ENCODE data around the gene GNG3. TPM values are rescaled to one million over a fixed set of nuclear protein-coding genes. Genes with fewer than 3 reads are reported as not detected.

GNG3 gene
- total RNA-seq, 1 donor from 2014 or later: not detected

- peak; percentile 93 to 95 for ATAC-seq
- intact Hi-C loops (cut with DNase I): no loop called here
Observed at GRCh38 chr11:62678770-62679696, 28.4 kb upstream of the GNG3 start, which contains the start of gene UBXN1. UBXN1 (minus strand) TSS chr11:62679073; CDS start chr11:62678923, 150 bp downstream.

GRCh38 chr11:62680825-62681240 lies 26.6 kb upstream of the GNG3 start:
- TF ChIP-seq, protein P1, sequence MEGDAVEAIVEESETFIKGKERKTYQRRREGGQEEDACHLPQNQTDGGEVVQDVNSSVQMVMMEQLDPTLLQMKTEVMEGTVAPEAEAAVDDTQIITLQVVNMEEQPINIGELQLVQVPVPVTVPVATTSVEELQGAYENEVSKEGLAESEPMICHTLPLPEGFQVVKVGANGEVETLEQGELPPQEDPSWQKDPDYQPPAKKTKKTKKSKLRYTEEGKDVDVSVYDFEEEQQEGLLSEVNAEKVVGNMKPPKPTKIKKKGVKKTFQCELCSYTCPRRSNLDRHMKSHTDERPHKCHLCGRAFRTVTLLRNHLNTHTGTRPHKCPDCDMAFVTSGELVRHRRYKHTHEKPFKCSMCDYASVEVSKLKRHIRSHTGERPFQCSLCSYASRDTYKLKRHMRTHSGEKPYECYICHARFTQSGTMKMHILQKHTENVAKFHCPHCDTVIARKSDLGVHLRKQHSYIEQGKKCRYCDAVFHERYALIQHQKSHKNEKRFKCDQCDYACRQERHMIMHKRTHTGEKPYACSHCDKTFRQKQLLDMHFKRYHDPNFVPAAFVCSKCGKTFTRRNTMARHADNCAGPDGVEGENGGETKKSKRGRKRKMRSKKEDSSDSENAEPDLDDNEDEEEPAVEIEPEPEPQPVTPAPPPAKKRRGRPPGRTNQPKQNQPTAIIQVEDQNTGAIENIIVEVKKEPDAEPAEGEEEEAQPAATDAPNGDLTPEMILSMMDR (IDR thresholded peaks at IDR 0.05): peak; percentile 54
- Histone ChIP-seq H3K4me1 (peaks cover 34% of the 10 kb centered on the region), H3K36me3 (peaks cover 21% of the 10 kb centered on the region), H3K27me3 (ENCODE audit: low read depth) (no peaks in the 10 kb centered on the region), H3K4me3 (no peak overlapping the region), H3K27ac (no peak overlapping the region), H3K9me3 (no peaks in the 10 kb centered on the region)
- DNase-seq (no peak), ATAC-seq (peak; percentile 75 to 79)
- intact Hi-C loops (cut with DNase I): no loop called here

More at GRCh38 chr11:62678770-62679696, 28.4 kb upstream of the GNG3 start, which contains the start of gene UBXN1:
- Histone ChIP-seq H3K9me3 (no peaks in the 10 kb centered on the region), H3K4me1 (peaks cover 34% of the 10 kb centered on the region), H3K27ac (peak within 1 kb of the TSS; percentile 90), H3K36me3 (peaks cover 39% of the 10 kb centered on the region), H3K27me3 (ENCODE audit: low read depth) (no peaks in the 10 kb centered on the region), H3K4me3 (peak within 1 kb of the TSS; percentile 97)
- peak; percentile 94 for DNase-seq
- TF ChIP-seq, protein P1 (IDR thresholded peaks at IDR 0.05): no peak

- intact Hi-C loops (cut with DNase I): no loop called here
- TF ChIP-seq, protein P1 (IDR thresholded peaks at IDR 0.05): no peak
- no peaks in the 10 kb centered on the region for H3K9me3 ChIP-seq
- H3K4me1 ChIP-seq: peaks cover 29% of the 10 kb centered on the region
- peaks cover under 1% of the 10 kb centered on the region for H3K27me3 ChIP-seq (ENCODE audit: low read depth)
- DNase-seq (no peak), ATAC-seq (no peak)
- no peak overlapping the region for H3K4me3 ChIP-seq
- peaks cover 4% of the 10 kb centered on the region for H3K36me3 ChIP-seq
- H3K27ac ChIP-seq: no peak overlapping the region
Observed at GRCh38 chr11:62682518-62682917, 25.0 kb upstream of the GNG3 start.

GRCh38 chr11:62687508-62688396 lies 19.7 kb upstream of the GNG3 start:
- ATAC-seq (peak; percentile 50 to 67), DNase-seq (no peak)
- TF ChIP-seq, protein P1 (IDR thresholded peaks at IDR 0.05): no peak
- Histone ChIP-seq H3K36me3 (peaks cover 30% of the 10 kb centered on the region), H3K4me3 (peak overlapping the region; percentile 41), H3K9me3 (no peaks in the 10 kb centered on the region), H3K4me1 (peaks cover 12% of the 10 kb centered on the region), H3K27ac (peak overlapping the region; percentile 24), H3K27me3 (ENCODE audit: low read depth) (peaks cover 8% of the 10 kb centered on the region)
- intact Hi-C loops (cut with DNase I): no loop called here

DNA sequence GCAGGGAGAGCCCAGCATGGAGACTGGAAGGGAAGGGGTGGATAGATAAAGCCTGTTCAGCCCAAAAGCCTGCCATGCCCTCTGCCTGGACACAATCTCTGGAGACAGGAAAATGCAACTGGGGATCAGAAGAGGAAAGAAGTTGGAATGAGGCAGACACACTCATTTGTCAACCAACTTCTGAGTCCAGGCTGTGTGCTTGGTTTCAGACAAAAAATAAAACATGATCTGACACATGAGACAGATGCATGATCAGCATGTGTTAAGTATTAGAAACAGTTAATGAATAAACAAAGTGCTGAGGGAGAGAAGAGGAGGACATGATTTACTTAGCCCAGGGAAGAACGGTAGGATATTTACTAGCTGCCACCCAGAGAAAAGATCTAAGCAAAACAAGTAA lies 19.0 kb upstream of the GNG3 start:
- Histone ChIP-seq H3K36me3 (peaks cover 38% of the 10 kb centered on the region), H3K4me3 (peak overlapping the region; percentile 41), H3K27me3 (ENCODE audit: low read depth) (peaks cover 8% of the 10 kb centered on the region), H3K4me1 (peaks cover 12% of the 10 kb centered on the region), H3K27ac (no peak overlapping the region), H3K9me3 (no peaks in the 10 kb centered on the region)
- intact Hi-C loops (cut with DNase I): no loop called here
- ATAC-seq (no peak), DNase-seq (no peak)
- TF ChIP-seq, protein P1 (IDR thresholded peaks at IDR 0.05): no peak
